Measurements from ENCODE around the gene EZR. TPM values are rescaled to one million over a fixed set of nuclear protein-coding genes. Genes with fewer than 3 reads are reported as not detected.

EZR gene
- total RNA-seq, 4 donors from 2014 or later = 83.7 to 168 (median 144) TPM

- no peak overlapping the region for H3K27ac ChIP-seq
- H3K4me1 ChIP-seq = peaks cover 0 to 27% (median 15%) of the 10 kb centered on the region in 4 donors
- H3K9me3 ChIP-seq = no peaks in the 10 kb centered on the region
- H3K36me3 ChIP-seq = no peaks in the 10 kb centered on the region
- TF ChIP-seq EP300 (IDR thresholded peaks at IDR 0.05) (no peak), POLR2A (IDR thresholded peaks at IDR 0.05) (no peak)
- WGBS, 2 donors = 94 to 95% methylated on average over 7 of the region's 7 CpGs
- DNase-seq (ENCODE audit: low spot score in 2 of 2) = no peak
- no peak overlapping the region for H3K4me3 ChIP-seq
- H3K27me3 ChIP-seq = no peaks in the 10 kb centered on the region
Observed at GRCh38 chr6:158848490-158848895, 29.3 kb upstream of the EZR start.

GRCh38 chr6:158847786-158848185 is 28.6 kb upstream of the EZR start:
- Histone ChIP-seq H3K4me1 (peaks cover 0 to 20% (median 8%) of the 10 kb centered on the region in 4 donors), H3K27ac (no peak overlapping the region), H3K27me3 (no peaks in the 10 kb centered on the region), H3K36me3 (no peaks in the 10 kb centered on the region), H3K4me3 (no peak overlapping the region), H3K9me3 (no peaks in the 10 kb centered on the region)
- TF ChIP-seq CTCF (IDR thresholded peaks at IDR 0.05) (no peak), EP300 (IDR thresholded peaks at IDR 0.05) (no peak), POLR2A (IDR thresholded peaks at IDR 0.05) (no peak)
- WGBS, 2 donors = 95 to 96% methylated on average over 4 of the region's 4 CpGs
- DNase-seq (ENCODE audit: low spot score in 2 of 2) = no peak

- WGBS, 2 donors = 77% methylated on average over 11 of the region's 11 CpGs
- Histone ChIP-seq H3K4me1 (peaks cover 0 to 15% (median 5%) of the 10 kb centered on the region in 4 donors), H3K36me3 (no peaks in the 10 kb centered on the region), H3K27me3 (no peaks in the 10 kb centered on the region), H3K9me3 (no peaks in the 10 kb centered on the region), H3K4me3 (no peak overlapping the region), H3K27ac (no peak overlapping the region)
- DNase-seq (ENCODE audit: low spot score in 2 of 2) = no peak
- no peak for TF ChIP-seq EP300 (IDR thresholded peaks at IDR 0.05)
- TF ChIP-seq POLR2A (IDR thresholded peaks at IDR 0.05) = no peak
- TF ChIP-seq CTCF (IDR thresholded peaks at IDR 0.05) = no peak
Observed at GRCh38 chr6:158847012-158847529, 27.9 kb upstream of the EZR start.

- Histone ChIP-seq H3K4me1 (no peaks in the 10 kb centered on the region), H3K4me3 (no peak overlapping the region), H3K27ac (no peak overlapping the region), H3K27me3 (no peaks in the 10 kb centered on the region), H3K36me3 (no peaks in the 10 kb centered on the region), H3K9me3 (no peaks in the 10 kb centered on the region)
- 73 to 75% methylated on average over 10 of the region's 10 CpGs for WGBS, 2 donors
- TF ChIP-seq CTCF (IDR thresholded peaks at IDR 0.05) (no peak), POLR2A (IDR thresholded peaks at IDR 0.05) (no peak), EP300 (IDR thresholded peaks at IDR 0.05) (no peak)
- DNase-seq (ENCODE audit: low spot score in 2 of 2) = no peak
Observed at GRCh38 chr6:158843751-158844683, 24.8 kb upstream of the EZR start.

- Histone ChIP-seq H3K4me1 (no peaks in the 10 kb centered on the region), H3K4me3 (no peak overlapping the region), H3K9me3 (no peaks in the 10 kb centered on the region), H3K27ac (no peak overlapping the region), H3K36me3 (no peaks in the 10 kb centered on the region), H3K27me3 (no peaks in the 10 kb centered on the region)
- DNase-seq (ENCODE audit: low spot score in 2 of 2) = no peak
- TF ChIP-seq EP300 (IDR thresholded peaks at IDR 0.05) = no peak
- no peak for TF ChIP-seq POLR2A (IDR thresholded peaks at IDR 0.05)
- no peak for TF ChIP-seq CTCF (IDR thresholded peaks at IDR 0.05)
- WGBS, 2 donors = 54 to 64% methylated on average over 3 of the region's 3 CpGs
Observed at GRCh38 chr6:158841358-158841757, 22.2 kb upstream of the EZR start.

All from tibial nerve (tissue), 4 donors.